ENCODE measurements around the gene LDHD.
A peak's percentile ranks its signal among the peaks of the same experiment; 100 is the strongest.

The LDHD gene

DNA sequence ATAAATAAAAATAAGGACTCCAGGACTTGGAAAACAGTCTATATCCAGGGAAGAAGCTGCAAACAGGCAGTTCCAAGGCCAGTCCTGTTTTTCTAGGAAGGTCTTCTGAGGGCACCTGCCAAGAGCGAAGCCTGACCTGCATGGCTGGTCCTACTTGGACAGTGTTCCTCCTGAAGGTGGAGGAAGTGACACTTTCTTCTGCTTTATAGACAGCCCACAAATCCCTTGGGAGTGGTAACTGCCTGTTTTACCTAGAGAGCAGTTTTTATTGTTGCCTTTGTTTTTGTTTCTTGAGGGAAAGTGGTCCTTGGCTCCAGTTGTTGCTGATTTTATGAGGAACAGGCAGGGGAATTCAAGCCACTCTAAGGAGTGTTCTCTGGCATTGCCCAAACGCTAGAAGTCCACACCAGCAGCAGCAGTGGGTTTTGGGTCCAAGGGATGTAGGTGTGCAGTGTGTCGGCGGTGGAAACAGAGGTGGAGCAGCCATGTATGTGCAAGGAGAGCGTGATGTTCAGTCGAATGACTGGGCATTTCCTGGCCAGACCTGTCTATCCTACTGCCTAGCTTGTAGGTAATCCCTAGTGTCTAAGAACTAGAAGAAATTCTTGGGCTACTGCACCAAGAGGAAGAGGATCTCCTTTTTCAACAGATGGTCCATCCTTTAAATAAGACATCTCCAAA is 35.3 kb downstream of the LDHD start:
- no peak for DNase-seq (ENCODE audit: low read depth in 2 of 2)

DNA sequence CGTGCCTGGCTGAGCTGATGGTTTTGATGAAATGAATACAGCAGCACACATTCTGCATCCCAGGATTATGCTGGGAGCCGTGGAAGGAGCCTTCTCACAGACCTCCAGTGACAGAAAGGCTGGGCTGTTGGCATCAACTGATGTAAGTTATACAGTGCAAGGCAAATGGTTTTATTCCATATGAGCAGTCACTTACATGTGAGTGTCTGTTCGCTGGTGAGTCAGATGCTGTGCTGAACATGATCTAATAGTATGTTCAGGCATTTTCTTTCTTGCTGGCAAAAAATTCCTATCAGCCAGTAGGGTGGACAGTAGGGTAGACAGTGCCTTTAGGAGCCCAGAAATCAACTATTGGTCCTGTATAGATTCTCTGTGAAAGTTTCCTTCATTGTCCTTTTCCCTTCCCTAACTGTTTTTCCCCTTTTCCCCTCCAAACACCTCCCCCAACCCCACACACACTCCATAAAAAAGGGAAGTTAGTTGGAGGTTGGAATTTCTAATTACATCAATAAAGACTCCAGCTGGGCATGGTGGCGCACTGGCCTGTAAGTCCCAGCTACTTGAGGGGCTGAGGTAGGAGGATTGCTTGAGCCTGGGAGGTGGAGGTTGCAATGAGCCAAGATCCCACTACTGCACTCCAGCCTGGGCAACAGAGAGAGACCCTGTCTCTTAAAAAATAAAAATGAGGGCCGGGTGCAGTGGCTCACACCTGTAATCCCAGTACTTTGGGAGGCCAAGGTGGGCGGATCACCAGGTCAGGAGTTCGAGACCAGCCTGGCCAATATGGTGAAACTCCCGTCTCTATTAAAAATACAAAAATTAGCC is 36.2 kb downstream of the LDHD start:
- no peak for DNase-seq (ENCODE audit: low read depth in 2 of 2)

DNA sequence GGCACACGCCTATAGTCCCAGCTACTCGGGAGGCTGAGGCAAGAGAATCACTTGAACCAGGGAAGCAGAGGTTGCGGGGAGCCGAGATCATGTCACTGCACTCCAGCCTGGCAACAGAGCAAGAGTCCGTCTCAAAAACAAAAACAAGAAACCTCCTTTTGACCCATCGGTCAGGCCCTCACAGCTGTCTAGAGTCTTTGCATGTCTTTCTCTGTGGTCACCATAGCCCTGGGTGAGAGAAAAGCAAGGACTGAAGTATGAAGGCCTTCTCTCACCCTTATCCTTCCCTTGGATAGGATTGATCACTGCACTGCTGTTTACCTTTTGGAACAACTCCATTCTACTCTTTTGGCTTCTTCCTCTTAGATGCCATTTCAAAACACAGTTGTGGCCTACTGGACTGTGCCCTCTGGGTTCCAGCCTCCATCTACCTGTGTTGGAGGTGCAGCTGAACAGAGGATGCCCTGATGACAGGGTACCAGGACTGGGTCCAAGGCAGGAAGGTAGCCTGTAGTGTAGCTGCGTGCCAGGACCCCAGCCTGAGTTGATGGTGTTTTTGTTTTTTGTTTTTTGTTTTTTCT is 37.1 kb downstream of the LDHD start:
- no peak for DNase-seq (ENCODE audit: low read depth in 2 of 2)

DNA sequence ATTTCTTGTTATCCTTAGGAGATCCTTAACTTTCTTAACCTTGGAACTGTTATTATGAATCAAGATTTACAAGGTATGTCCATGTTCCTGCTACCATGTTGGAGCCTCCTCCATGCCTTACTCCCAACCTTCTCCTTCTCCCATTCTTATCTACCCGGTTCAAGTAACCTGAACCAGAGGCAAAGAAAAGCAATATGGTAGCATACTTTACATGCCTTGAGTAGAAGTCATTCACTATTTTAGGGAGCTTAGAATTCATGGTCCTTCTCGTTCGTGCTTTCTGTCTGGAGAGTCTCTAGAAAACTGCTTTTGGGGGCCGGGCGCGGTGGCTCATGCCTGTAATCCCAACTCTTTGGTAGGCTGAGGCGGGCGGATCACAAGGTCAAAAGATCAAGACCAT is 37.7 kb downstream of the LDHD start:
- no peak for DNase-seq (ENCODE audit: low read depth in 2 of 2)

DNA sequence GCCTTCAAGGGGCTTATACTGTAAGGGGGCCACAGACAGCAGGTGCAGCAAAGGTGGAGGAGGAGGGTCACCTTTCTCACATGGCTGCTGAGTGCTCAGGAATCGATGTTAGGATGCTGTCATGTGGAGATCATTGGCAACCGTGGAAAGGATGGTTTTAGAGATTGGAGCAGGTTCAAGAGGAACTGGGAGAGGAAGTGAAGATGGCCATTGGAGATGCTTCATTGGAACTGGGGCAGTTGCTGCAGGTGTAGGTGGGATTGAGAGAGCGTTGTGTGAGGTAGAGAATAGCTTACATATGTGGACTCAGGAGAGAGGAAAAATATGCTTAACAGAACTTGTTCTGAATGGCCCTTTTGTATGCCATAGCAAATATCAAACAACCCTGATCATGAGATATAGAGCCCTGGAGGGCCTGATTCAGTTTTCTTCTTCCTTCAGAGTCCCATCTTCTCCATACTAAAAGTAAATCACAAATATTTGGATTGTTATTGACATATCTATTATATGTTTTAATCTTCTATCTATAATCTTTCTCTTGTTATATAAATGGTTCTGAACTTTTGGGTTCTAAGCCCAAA is 40.8 kb downstream of the LDHD start:
- no peak for DNase-seq (ENCODE audit: low read depth in 2 of 2)

DNA sequence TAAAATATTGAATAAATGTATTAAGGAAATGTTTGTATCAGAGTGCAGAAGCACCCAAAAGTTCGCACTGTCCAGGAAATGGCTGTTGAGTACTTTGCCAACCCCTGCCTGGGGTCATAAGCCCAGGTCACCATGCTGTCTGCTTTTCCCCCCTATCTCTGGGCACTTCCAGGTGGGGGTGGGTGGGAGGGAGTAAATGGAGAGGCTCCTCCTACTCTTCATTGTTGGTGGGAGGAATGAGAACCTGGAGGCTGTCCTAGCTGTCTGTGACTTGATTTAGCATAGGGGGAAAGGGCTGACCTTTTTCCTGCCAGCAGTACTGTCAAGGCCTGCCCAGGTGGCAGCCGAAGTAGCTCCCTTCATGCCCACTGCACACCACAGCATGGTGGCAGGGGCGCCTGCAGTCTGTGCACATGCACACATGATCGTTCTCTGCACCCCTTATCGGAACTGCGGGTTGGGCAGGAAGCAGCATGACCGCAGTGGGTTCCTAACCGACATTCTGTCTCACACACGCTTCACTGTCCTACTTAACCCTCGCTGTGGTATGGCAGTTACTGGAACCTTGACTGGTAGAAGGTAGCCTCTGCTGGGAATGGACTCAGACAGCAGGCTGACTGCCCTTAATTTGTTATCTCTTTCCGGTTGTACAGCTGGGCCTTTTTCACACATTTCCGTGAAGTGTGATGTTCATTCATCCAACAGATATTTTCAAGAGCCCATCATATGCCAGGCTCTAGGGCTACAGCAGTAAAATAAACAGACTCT is 41.5 kb downstream of the LDHD start:
- peak; percentile 54 to 65 for DNase-seq (ENCODE audit: low read depth in 2 of 2)

DNA sequence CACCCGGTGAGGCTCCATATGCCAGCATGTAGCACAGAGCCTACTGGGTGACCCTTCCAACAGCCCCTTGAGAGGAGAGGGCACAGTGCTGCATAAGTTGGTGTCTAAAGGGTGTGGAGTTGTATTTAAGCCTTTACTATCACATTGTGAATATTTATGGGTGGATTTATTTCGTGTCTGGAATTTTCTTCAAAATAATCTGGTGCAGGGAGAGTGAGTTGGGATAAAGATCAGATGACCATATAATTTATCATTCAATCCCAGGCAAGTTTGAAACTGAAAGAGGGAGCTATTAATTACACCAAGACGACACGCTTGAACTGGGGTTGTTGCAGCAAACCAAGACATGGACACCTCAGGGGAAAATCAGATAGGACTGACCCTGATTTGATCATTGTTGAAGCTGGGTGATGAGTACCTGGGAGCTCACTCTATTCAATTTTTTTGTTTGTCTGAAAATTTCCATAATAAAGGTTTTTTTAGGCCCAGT is 42.2 kb downstream of the LDHD start:
- DNase-seq (ENCODE audit: low read depth in 2 of 2), result no peak

DNA sequence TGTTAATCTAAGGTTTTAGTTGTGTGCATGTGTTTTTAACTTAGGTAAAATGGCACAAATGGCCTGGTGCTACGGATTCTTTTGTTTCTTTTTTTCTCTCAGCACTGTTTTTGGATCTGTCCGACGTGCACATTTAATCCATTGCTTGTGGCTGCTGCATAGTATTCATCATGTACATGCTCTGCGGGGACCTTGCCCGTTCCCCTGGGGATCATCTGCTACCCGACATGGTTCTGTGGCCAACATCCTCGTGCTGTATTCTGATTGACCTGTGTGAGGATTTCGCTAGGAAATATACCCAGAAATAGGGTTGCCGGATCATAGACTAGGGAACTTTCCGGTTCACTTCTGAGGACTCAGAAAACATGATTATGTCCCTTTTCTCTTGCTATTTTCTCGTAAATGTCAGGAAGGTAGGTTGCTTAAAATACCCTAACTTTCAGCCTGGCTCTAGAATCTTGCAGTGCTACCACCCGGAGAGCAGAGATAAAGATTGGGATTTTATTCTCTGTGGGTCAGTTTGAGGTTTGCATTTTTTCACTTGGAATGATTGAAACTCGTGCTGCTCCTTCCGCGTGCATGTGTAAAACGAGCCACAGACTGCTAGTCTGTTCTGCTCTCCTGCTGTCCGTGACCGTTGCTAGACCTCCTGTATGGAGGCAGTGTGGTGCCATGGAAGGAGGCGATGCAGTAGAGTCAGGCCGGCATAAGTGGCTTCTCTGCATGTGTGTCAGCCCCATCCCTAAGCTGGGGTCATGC is 42.9 kb downstream of the LDHD start:
- no peak for DNase-seq (ENCODE audit: low read depth in 2 of 2)

DNA sequence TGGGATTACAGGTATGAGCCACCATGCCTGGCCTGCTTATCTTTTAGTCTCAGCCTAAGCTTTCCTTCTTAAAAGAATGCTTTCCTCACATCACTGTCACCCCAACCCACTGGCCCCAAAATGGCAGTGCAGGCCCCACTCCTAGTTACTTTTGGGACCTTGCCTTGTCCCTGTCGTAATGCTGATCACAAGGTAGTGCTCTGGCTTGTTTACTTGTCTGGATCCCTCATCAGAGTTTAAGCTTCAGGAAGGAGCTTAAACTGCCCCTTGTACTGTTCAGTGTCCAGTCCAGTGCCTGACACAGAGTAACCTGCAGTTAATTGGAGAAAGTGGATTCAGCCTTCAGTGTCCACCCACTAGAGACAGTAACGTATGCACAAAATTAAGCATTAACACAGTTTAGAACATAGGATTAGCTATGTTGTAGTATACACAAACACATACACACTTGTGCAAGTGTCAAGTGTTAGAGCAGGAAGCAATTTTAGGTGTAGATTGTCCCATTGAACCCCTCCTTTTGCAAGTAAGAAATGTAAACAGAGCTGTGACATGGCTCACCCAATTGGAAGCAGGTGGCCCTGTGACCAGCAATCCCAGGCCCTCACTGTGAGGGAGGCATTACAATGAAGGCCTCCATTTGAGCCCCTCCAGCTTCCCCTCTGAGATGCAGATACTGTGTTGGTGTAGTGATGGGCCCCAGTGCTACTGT is 44.2 kb downstream of the LDHD start:
- no peak for DNase-seq (ENCODE audit: low read depth in 2 of 2)

DNA sequence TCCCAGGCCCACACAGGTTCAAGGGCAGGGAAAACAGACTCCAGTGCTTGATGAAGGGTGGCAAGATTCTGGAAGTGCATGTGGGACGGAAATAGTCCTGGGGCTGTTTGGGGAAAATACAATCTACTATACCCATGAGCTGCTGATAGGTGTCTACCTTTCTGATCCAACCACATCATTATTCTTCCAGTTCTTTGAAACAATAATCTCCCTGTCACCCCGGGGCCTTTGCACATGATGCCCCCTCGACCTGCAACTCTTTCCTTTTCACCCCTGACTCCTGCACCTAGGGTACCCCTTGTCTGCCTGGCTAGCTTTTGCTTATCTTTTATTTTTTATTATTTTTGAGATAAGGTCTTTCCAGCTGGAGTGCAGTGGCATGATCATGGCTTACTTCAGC is 45.0 kb downstream of the LDHD start:
- no peak for DNase-seq (ENCODE audit: low read depth in 2 of 2)

DNA sequence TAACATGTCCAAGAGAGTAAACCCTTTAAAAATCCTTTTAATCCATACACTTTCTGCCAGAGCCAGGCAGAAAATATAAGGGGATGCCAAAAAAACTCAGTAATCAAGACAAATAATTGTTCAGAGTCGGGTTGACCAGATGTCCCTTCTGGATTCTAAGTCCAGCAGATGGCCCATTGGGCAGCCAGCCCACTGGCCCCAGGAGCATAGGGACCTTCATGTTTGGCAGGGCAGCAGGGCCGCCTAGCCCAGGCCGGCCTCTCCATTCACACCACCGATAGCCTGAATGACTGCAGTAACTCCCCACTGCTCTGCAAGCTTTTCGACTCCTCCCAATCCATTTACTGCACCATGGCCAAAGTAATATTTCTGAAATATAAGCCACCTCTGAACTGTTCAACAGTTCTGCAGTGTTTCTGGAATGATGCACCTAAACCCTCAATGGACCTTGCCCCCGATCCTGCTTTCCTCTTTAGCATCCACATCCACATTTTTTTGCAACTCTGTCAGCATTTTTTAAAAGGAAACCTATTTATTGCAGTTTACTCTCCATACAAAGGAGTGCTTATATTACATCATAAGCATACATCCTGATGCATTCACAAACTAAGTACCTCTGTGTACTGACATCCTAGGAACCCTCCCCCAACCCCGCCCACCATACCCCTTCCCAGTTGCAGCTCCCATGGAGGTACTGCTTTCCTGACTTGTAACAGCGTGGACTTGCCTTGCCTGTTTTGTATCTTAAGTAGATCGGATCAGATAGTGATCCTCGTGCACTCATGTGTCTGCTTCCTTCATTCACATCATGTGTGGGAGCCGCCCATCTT is 46.4 kb downstream of the LDHD start:
- no peak for DNase-seq (ENCODE audit: low read depth in 2 of 2)

DNA sequence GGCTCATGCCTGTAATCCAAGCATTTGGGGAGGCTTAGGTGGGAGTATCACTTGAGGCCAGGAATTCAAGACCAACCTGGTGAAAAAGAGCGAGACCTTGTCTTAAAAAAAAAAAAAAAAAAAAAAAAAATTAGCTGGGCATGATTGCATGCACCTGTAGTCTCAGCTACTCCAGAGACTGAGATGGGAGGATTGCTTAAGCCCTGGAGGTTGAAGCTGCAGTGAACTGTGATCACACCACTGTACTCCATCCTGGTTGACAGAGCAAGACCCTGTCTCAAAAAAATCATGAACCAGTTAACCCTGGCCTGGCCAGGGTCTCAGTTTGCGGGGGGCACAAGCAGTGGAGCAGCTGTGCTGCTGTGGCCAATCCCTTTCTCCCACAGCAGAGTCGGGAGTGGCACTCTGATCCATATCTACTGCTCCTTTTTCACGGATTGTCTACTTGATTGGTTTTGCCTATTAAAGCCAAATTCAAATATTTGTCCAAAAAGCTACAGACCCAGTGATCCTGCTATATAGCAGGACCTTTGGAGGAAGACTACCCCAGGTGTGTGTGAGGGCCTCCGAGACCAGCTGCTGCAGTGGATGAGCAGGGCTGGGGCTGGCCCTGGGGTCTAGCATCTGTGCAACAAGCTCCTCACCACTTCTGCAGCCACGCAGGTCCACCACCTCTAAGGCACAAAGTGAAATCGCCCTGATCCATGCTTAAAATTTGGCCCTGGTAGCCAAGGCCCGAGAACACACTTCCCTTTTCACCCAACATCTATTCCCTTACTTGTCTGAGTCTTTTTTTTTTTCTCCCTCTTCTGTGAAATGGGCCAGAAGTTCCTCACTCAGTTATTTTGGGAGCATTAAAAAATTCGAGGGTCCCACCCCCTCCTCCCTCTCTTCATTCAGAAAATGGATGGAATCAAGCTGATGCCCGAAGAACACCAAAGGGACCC is 48.2 kb downstream of the LDHD start:
- no peak for DNase-seq (ENCODE audit: low read depth in 2 of 2)

DNA sequence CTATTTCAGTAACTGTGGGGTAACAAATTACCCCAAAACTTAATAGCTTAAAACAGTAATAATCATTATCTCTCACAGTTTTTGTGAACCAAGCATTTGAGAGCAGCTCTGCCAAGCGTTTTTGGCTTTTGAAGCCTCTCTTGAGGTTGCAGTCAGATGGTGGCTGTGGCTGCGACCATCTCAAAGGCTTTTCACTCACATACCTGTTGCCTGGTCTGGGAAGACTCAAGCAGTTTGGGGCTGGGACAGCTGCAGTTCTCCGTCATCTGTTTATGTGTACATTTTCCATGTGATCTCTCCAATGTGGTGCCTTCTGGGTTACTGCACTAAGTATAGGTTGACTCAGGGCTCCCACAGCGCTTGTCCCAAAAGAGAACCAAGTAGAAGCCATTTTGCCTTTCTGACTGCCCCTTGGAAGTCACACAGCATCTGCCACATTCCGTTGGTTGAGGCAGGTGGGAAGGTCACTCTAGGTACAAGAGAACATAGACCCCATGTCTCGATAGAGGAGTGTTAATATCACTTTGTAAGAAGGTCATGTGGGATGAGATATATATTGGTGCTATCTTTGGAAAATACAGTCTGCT is 49.6 kb downstream of the LDHD start:
- no peak for DNase-seq (ENCODE audit: low read depth in 2 of 2)

DNA sequence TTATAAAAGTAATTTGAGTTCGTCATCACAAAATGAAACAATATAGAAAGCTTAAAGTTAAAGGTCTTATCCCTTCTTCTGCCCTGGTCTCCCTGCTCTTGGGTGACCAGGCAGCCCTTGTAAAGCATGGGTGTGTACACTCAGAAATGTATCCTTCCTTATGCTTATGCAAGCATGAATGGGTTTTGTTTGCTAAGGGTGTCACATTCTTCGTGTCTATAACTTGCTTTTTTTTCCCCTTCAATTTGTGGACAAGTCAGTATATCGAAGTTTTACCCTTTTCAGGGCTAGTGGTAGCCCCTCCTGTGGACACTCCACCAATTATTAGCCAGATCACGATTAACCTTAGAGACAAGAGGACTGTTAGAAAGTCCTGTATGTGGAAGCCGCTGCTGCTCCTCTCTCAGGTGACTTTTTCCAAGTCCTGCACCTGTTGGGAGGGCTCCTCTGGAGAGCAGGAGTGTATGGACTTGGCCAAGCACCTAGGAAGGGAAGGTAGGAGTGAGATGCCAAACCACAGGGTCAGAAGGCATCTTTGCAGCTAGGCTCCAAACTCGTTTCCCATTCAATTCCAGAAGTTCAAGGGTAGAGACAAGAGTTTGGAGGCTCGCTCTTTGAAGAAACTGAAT is 50.9 kb downstream of the LDHD start:
- DNase-seq (ENCODE audit: low read depth in 2 of 2), result no peak

DNA sequence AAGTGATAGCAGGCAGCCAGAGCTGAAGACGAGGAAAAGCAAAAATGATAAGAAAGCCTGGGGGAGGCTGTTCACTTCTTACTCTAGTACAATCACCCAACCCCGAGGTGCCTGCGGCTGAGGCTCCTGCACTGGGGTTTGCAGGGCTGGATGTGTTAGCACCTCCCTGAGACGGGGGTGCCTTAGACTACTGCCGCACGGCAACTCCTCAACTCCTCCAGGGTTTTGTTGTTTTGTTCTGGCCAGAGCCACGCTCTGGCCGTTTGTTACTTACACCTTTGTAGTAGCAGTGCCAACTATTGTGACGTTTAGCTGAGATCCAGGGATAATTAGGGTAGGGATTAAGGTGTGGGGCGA is 51.5 kb downstream of the LDHD start:
- DNase-seq (ENCODE audit: low read depth in 2 of 2), result peak; percentile 11 to 14

DNA sequence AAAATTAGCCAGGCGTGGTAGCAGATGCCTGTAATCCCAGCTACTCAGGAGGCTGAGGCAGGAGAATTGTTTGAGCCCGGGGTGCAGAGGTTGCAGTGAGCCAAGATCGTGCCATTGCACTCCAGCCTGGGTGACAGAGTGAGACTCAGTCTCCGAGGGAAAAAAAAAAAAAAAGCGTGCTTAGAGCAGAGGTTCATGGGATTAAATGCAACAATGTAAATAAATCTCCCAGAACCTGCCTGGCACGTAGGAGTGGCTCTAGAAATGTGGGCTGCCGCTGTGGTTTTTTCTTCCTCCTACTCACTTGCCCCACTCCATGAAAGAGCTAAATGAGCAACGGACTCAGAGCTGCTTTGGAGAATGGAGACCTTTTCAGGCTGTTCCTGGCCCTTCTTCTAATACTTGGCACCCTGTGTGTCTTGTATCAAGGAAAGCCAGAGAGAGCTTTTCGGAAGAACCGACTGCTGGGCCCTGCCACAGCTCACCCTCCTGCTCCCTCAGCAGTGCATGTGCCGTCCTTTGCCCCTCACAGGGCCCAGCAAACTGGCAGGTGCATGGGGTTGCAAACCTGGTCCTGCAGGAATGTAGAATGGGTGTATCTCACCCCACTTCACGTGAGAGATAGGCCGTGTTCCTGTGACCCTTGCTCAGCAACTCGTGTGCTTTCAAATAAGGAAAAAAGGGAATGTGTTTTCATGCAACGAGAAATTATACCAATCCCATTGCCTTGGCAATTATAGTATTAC is 52.0 kb downstream of the LDHD start:
- no peak for DNase-seq (ENCODE audit: low read depth in 2 of 2)

DNA sequence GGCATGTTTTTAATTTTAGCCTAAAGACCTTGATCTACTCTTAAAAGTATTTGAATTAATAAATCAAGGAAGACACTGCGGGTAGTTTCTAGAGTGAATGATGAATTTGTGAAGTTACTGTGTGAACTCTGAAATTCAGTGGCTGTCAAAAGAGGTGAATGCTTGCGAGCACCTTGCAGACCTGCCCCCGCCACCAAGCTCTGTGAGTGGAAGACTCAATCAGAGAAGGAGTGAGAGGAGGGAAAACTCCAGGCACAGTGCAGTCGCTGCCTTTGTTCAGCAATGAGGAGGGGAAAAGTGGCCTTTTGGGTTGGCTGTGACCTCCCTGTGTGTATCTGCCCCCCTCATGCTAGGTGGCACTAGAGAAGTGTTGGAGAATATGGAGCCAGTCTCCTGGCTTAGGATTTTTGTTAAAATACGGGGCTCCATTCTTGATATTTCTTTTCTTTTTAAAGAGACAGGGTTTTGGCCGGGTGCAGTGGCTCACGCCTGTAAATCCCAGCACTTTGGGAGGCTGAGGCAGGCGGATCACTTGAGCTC is 53.0 kb downstream of the LDHD start:
- no peak for DNase-seq (ENCODE audit: low read depth in 2 of 2)
